Ectodermal cell (in vitro differentiated cells): ENCODE data around the gene CNN2.

Experiments
- H3K27ac ChIP-seq: 2 replicates; pipeline ENCODE4 v1.7.0; 2013; ENCODE audit warnings: mild to moderate bottlenecking, low read depth, low read length; ENCODE audit not compliant: insufficient read depth, poor library complexity, severe bottlenecking
- H3K27me3 ChIP-seq: 2 replicates; pipeline ENCODE4 v1.7.0; 2013; ENCODE audit warnings: mild to moderate bottlenecking, low read length; ENCODE audit not compliant: insufficient read depth, control insufficient read depth, poor library complexity, severe bottlenecking
- H3K36me3 ChIP-seq: one replicate; pipeline ENCODE4 v1.7.0; 2013; ENCODE audit warnings: low read length; ENCODE audit not compliant: control insufficient read depth, insufficient read depth
- H3K4me1 ChIP-seq: one replicate; pipeline ENCODE4 v1.7.0; 2013; ENCODE audit warnings: low read length; ENCODE audit not compliant: control insufficient read depth, insufficient read depth
- H3K4me3 ChIP-seq: 2 replicates; pipeline ENCODE4 v1.7.0; 2013; ENCODE audit warnings: low read depth, low read length, control low read depth; ENCODE audit not compliant: insufficient read depth
- H3K9me3 ChIP-seq: 2 replicates; pipeline ENCODE4 v1.7.0; 2013; ENCODE audit warnings: mild to moderate bottlenecking, low read length, moderate library complexity; ENCODE audit not compliant: control insufficient read depth
- WGBS, 2 experiments: methylation state at CpG; one replicate each; pipeline ENCODE4 v1.1.7; 2013; ENCODE audit warnings: missing lambda C conversion rate in 2 of 2; 5-methylcytosine and 5-hydroxymethylcytosine counted together

CNN2 gene

DNA sequence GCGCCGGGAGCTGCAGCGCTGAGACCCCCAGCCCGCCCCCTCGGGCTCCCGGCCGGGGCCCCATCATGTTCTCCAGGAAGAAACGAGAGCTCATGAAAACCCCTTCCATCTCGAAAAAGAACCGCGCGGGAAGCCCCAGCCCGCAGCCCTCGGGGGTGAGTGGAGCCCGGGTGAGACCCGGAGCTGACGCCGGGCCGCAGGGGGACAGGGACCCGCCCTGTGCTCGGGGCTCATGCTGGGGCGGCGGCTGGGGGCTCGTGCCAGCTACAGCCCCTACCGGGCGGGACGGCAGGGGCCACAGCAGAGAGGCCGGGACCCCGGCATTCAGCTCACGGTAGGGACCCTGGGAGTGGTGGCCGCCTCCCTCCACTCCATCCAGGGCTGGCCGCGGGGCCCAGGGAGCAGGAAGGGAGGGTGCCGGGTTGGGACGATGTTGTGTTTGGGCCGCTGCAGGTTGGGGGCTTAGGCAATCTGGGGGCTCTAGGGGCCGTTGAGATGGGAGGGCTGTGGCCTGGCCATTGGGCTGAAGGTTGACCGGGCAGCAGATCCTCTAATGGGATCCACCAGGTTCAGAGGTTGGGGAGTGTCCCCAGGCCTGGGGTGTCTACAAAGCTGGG, 41.0 kb downstream of the CNN2 start:
- H3K27ac ChIP-seq, result no peak overlapping the region
- H3K9me3 ChIP-seq, result no peaks in the 10 kb centered on the region
- peaks cover 89% of the 10 kb centered on the region for H3K27me3 ChIP-seq
- peaks cover 13% of the 10 kb centered on the region for H3K4me1 ChIP-seq
- H3K36me3 ChIP-seq, result no peaks in the 10 kb centered on the region
- H3K4me3 ChIP-seq, result peak overlapping the region; percentile 14
- 12 to 13% methylated on average over 38 of the region's 38 CpGs for WGBS, 2 experiments

DNA sequence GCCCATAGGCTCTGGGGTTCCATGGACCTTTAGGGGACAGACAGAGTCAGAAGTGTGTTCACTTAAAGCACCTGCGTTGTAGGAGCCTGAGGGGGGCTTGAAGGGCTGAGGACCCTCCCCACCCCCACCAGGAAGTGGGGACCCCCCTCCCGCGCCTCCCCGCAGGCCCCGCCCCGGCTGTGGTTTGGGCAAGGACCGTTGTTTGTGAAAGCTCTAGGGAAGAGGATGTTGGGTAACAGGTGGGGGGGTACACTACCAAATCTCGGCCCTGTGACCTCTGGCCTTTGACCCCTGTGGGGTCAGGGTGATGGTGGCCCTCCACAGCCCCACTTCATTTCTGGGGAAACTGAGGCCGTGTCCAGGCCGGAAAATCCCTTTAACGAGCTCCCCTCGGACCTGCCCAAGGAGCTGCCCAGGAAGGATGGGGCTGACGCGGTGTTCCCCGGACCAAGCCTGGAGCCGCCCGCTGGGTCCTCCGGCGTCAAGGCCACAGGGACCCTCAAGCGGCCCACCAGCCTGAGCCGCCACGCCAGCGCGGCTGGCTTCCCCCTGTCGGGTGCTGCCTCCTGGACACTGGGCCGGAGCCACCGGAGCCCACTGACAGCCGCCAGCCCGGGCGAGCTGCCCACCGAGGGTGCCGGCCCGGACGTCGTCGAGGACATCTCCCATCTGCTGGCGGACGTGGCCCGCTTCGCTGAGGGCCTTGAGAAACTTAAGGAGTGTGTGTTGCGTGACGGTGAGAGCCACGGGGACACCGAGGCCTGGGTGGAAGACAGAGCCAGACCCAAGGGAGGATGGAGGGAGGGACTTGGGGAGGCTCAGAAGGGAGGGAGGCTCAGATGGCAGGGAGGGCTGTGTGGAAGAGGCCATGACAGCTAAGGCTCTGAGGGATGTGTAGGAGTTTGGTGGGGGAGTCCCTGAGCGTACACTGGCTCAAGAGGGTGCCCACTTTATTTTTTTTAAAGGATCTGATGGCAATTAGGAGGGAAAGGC, 41.9 kb downstream of the CNN2 start:
- no peaks in the 10 kb centered on the region for H3K9me3 ChIP-seq
- peaks cover 89% of the 10 kb centered on the region for H3K27me3 ChIP-seq
- H3K27ac ChIP-seq, result no peak overlapping the region
- no peak overlapping the region for H3K4me3 ChIP-seq
- WGBS, 2 experiments, result 91% methylated on average over 45 of the region's 45 CpGs
- H3K4me1 ChIP-seq, result peaks cover 13% of the 10 kb centered on the region
- no peaks in the 10 kb centered on the region for H3K36me3 ChIP-seq

DNA sequence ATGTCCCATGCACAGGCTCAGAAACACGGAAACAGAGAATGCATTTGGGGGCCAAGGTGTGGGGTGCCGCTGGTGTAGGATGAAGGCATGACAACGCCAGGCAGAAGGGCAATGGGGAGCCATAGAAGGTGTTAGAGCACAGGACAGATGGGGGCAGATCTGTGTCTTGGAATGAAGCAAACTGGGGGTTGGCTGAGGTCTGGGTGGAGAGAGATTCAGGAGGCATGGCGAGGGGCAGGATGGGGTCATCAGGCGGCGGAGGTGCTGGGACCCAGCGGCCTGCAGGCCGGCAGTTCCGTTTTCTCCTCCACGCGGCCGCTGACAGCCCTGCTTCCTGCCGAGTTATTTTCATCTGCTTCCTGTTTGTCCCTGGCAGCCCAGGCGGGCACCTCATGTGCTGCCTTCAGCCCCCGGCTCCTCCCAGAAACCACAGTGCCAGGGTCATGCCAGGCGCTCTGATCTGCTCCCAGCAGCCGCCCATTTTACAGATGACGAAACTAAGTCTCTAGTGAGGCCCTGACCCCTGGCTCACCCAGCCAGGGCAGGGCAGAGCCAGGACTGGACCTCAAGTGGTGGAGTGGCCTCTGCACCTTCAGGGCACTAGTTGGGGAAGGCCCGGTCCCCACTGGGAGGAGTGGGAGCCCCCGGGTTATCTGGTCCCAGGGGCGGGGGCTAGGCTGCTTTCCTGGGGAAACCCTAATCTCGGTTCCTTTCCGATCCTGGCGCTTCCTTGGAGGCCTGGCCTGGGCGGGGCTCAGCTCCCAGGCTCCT, 42.8 kb downstream of the CNN2 start:
- 88 to 89% methylated on average over 25 of the region's 25 CpGs for WGBS, 2 experiments
- Histone ChIP-seq H3K4me3 (no peak overlapping the region), H3K27me3 (peaks cover 80% of the 10 kb centered on the region), H3K9me3 (no peaks in the 10 kb centered on the region), H3K4me1 (peaks cover 13% of the 10 kb centered on the region), H3K36me3 (no peaks in the 10 kb centered on the region), H3K27ac (no peak overlapping the region)

DNA sequence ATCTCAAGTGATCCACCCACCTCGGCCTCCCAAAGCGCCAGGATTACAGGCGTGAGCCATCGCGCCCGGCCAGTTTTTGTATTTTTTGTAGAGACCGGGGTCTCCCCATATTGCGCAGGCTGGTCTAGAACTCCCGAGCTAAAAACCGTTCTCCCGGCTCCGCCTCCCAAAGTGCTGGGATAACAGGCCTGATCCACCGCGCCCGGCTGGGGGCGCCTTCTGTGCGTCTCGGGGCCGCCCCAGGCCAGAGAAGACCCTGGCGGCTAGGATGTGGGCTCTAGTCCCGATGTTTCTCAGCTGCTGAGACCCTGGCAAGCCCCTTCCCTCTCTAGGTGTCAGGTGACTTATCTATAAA, 44.1 kb downstream of the CNN2 start:
- Histone ChIP-seq H3K27me3 (peaks cover 66% of the 10 kb centered on the region), H3K4me3 (peak overlapping the region; percentile 39), H3K36me3 (peaks cover 1% of the 10 kb centered on the region), H3K9me3 (no peaks in the 10 kb centered on the region), H3K27ac (no peak overlapping the region), H3K4me1 (peaks cover 12% of the 10 kb centered on the region)
- 16 to 18% methylated on average over 21 of the region's 21 CpGs for WGBS, 2 experiments

DNA sequence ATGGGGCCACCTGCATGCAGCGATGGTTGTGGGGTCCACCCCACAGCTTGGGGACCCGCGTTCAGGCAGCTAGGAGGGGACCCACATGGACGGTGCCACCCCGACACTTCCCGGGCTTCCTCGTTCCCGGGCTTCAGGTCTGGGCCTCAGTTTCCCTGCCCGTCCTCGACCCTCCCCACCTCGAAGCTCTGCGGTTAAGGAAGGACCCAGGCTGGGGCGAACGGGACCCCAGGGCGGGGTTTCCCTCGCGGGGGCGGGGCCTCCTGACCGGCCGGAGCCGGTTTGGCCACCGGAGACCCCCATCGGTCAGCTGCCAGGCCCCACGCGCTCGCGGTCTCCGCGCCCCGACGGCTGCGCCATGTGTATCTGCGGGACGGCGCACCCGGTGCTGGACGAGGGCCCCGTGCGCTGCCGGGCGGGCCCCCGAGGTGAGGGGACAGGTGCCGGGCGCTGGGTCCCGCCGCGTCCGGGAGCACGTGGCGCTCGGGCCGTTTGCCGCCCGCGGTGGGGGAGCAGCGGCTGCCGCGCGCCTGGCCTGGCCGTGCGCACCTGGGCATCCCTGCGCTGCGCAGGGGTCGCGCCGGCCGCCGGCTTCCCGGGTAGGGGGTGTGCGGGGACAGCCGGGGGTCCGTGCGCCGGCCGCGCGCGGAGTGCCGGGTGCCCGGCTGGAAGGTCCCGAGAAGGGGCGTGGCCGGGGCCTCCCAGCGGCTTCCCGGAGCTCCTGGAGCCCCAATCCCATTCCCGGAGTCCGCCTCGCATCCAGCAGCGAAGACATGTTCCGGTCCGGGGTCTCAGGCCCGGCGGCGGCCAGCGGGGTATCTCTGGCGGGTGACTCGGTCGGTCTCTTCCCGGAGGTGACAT, 44.8 kb downstream of the CNN2 start:
- Histone ChIP-seq H3K4me3 (peak overlapping the region; percentile 39), H3K9me3 (no peaks in the 10 kb centered on the region), H3K27ac (no peak overlapping the region), H3K4me1 (peaks cover 6% of the 10 kb centered on the region), H3K27me3 (peaks cover 60% of the 10 kb centered on the region), H3K36me3 (peaks cover 4% of the 10 kb centered on the region)
- 2% methylated on average over 99 of the region's 99 CpGs for WGBS, 2 experiments

DNA sequence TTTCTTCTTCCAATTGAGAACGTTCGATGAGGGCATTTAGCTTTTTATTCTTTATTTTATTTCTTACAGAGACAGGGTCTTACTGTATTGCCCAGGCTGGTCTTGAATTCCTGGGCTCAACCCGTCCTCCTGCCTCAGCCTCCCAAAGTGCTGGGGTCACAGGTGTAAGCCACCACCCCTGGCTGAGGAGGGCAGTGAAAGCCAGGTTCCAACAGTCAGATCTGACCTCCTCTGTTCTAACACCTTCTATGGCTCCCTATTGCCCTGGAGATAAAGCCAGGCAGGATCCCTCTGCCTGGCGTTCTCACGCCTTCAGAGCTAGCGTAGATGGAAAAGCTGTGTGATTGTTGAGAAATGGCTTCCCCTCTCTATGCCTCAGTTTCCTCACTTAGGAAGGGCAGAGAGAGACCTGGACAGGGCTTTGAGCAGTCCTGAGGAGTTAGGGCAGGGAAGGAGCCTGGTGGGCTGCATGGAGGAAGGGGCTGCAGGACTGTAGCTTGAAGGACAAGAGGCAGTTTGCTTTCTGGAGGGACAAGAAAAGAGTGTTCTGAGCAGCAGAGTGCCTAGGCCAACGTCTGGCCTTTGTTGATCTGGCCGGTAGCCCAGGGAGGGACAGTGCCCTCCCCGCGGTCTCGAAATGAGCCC, 46.1 kb downstream of the CNN2 start:
- peaks cover 47% of the 10 kb centered on the region for H3K27me3 ChIP-seq
- no peaks in the 10 kb centered on the region for H3K9me3 ChIP-seq
- peaks cover 4% of the 10 kb centered on the region for H3K36me3 ChIP-seq
- no peaks in the 10 kb centered on the region for H3K4me1 ChIP-seq
- 93 to 95% methylated on average over 11 of the region's 11 CpGs for WGBS, 2 experiments
- no peak overlapping the region for H3K4me3 ChIP-seq
- H3K27ac ChIP-seq, result no peak overlapping the region

DNA sequence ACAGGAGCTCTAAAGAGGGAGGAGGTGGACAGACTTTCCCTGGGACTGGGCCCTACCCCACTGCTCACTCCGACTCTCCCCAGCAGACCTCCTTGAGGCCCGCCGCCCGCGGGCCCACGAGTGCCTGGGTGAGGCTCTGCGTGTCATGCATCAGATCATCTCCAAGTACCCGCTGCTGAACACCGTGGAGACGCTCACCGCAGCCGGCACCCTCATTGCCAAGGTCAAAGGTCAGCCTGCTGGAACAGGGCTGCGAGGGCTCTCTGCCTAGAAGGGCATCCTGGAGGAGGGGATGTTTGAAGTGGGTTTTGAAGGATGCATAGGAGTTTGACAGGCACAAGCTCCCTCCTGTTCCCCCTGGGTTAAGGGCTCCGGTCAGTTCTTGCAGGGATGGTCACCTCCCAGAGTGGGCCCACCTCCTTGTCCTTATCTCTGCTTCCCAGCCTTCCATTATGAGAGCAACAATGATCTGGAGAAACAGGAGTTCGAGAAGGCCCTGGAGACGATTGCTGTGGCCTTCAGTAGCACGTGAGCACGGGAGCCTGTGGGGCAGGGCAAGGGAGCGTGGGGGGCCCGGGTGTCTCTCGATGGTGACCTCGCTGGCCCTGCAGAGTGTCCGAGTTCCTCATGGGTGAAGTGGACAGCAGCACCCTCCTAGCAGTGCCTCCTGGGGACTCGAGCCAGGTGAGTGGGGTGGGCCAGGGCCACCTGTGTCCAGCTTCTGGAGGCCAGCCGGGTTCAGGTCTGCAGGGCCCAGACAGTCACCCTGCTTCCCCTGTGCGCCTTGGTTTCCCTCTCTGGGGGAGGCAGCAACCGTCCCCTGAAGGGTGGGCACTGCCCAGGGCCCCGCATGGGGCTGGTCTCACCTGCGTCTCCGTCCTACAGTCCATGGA, 46.9 kb downstream of the CNN2 start:
- no peaks in the 10 kb centered on the region for H3K9me3 ChIP-seq
- H3K4me3 ChIP-seq, result no peak overlapping the region
- no peak overlapping the region for H3K27ac ChIP-seq
- H3K4me1 ChIP-seq, result no peaks in the 10 kb centered on the region
- peaks cover 4% of the 10 kb centered on the region for H3K36me3 ChIP-seq
- peaks cover 39% of the 10 kb centered on the region for H3K27me3 ChIP-seq
- WGBS, 2 experiments, result 91 to 93% methylated on average over 30 of the region's 30 CpGs

DNA sequence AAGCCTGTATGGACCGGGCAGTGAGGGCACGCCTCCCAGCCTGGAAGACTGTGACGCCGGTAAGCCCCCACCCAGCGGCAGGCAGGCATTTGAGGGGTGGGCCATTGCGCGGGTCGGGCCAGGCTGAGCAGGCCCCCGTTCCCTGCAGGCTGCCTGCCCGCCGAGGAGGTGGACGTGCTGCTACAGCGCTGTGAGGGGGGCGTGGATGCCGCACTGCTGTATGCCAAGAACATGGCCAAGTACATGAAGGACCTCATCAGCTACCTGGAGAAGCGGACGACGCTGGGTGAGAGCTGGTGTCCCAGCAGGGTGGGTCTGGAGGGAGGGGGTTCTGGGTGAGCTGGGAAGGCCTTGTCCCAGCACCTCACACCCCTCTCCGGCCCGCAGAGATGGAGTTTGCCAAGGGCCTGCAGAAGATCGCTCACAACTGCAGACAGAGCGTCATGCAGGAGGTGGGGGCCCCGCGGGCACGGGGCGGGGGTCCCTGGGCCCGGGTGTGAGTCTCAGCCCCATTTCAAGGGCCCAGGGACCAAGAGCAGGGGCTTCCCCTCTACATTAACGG, 47.6 kb downstream of the CNN2 start:
- no peak overlapping the region for H3K27ac ChIP-seq
- peaks cover 4% of the 10 kb centered on the region for H3K36me3 ChIP-seq
- no peaks in the 10 kb centered on the region for H3K9me3 ChIP-seq
- no peaks in the 10 kb centered on the region for H3K4me1 ChIP-seq
- 93% methylated on average over 28 of the region's 28 CpGs for WGBS, 2 experiments
- H3K4me3 ChIP-seq, result no peak overlapping the region
- peaks cover 31% of the 10 kb centered on the region for H3K27me3 ChIP-seq
